LHCN-M2 (cell line): ENCODE measurements around the gene TSEN2. TPM values are rescaled to one million over a fixed set of nuclear protein-coding genes. Genes with fewer than 3 reads are reported as not detected.
"Not testable (repeated sequence)": the region's sequence is repeated elsewhere in the genome, so short reads cannot be mapped to it uniquely, and the experiment has no call there.

Experiments
- DNase-seq: peaks from one replicate; pipeline ENCODE4 v3.0.0-alpha.2; 2012; ENCODE audit warnings: low read depth
- total RNA-seq: library from RNA; depleted of rRNA; stranded (reverse); fragments of >200 nt; gene quantifications from 2 replicates; pipeline ENCODE4 v1.2.3, GENCODE V29; 2014

The TSEN2 gene
- total RNA-seq, 1 experiment from 2014 or later = 17.9 TPM

GRCh38 chr3:12471241-12471640 is 13.0 kb upstream of the TSEN2 start:
- peak; percentile 52 for DNase-seq

- no peak for DNase-seq
Observed at GRCh38 chr3:12472000-12472610, 12.2 kb upstream of the TSEN2 start.

- DNase-seq = no peak
Observed at GRCh38 chr3:12472796-12473195, 11.5 kb upstream of the TSEN2 start.

GRCh38 chr3:12473511-12473910 is 10.8 kb upstream of the TSEN2 start:
- no peak for DNase-seq

- DNase-seq = peak; percentile 48
Observed at GRCh38 chr3:12476238-12476897, 7.9 kb upstream of the TSEN2 start.

- DNase-seq = no peak
Observed at GRCh38 chr3:12477256-12477655, 7.0 kb upstream of the TSEN2 start.

GRCh38 chr3:12478326-12478725 is 6.0 kb upstream of the TSEN2 start:
- no peak for DNase-seq

GRCh38 chr3:12479198-12479597 is 5.1 kb upstream of the TSEN2 start:
- not testable (repeated sequence) for DNase-seq

GRCh38 chr3:12479919-12480427 is 4.3 kb upstream of the TSEN2 start:
- peak; percentile 66 for DNase-seq

- DNase-seq = no peak
Observed at GRCh38 chr3:12483410-12483809, 870 bp upstream of the TSEN2 start.

GRCh38 chr3:12483872-12484197 is 445 bp upstream of the TSEN2 start:
- DNase-seq = no peak

- DNase-seq = no peak
Observed at GRCh38 chr3:12484983-12485327, 675 bp downstream of the TSEN2 start.

GRCh38 chr3:12486001-12486400 is 1.7 kb downstream of the TSEN2 start:
- no peak for DNase-seq

- DNase-seq = no peak
Observed at GRCh38 chr3:12486916-12487315, 2.6 kb downstream of the TSEN2 start.

- no peak for DNase-seq
Observed at GRCh38 chr3:12487336-12487735, 3.1 kb downstream of the TSEN2 start.

GRCh38 chr3:12487786-12488185 is 3.5 kb downstream of the TSEN2 start:
- DNase-seq = no peak

GRCh38 chr3:12489368-12489767 is 5.1 kb downstream of the TSEN2 start:
- DNase-seq = no peak

GRCh38 chr3:12489832-12490231 is 5.6 kb downstream of the TSEN2 start:
- peak; percentile 68 for DNase-seq

- peak; percentile 80 for DNase-seq
Observed at GRCh38 chr3:12490547-12490946, 6.3 kb downstream of the TSEN2 start.

- no peak for DNase-seq
Observed at GRCh38 chr3:12495749-12496452, 11.6 kb downstream of the TSEN2 start.

GRCh38 chr3:12496453-12496761 is 12.1 kb downstream of the TSEN2 start:
- no peak for DNase-seq

GRCh38 chr3:12499474-12499873 is 15.2 kb downstream of the TSEN2 start:
- no peak for DNase-seq

- peak; percentile 77 for DNase-seq
Observed at GRCh38 chr3:12501360-12502020, 17.2 kb downstream of the TSEN2 start.
